ENCODE results near the gene CMIP. TPM values are rescaled to one million over a fixed set of nuclear protein-coding genes. Genes with fewer than 3 reads are reported as not detected.
A peak's percentile ranks its signal among the peaks of the same experiment; 100 is the strongest.

Gene CMIP
- total RNA-seq, 4 donors from 2014 or later = 44.6 to 152 (median 76.5) TPM

GRCh38 chr16:81536648-81537047, 92.0 kb downstream of the CMIP start:
- H3K4me3 ChIP-seq = no peak overlapping the region

GRCh38 chr16:81537721-81538561, 93.3 kb downstream of the CMIP start:
- no peaks in the 10 kb centered on the region for H3K36me3 ChIP-seq
- H3K4me1 ChIP-seq = peaks cover 0 to 35% (median 0%) of the 10 kb centered on the region in 4 donors
- no peak for DNase-seq
- H3K27me3 ChIP-seq = no peaks in the 10 kb centered on the region
- H3K4me3 ChIP-seq = no peak overlapping the region
- TF ChIP-seq CTCF (IDR thresholded peaks at IDR 0.05) = no peak
- TF ChIP-seq POLR2A (IDR thresholded peaks at IDR 0.05) = no peak
- H3K9me3 ChIP-seq = no peaks in the 10 kb centered on the region
- H3K27ac ChIP-seq = no peak overlapping the region

More at GRCh38 chr16:81536648-81537047, 92.0 kb downstream of the CMIP start:
- Histone ChIP-seq H3K9me3 (no peaks in the 10 kb centered on the region), H3K27me3 (no peaks in the 10 kb centered on the region), H3K36me3 (no peaks in the 10 kb centered on the region), H3K27ac (no peak overlapping the region), H3K4me1 (peaks cover 0 to 42% (median 3%) of the 10 kb centered on the region in 4 donors)
- TF ChIP-seq CTCF (IDR thresholded peaks at IDR 0.05) (no peak), POLR2A (IDR thresholded peaks at IDR 0.05) (no peak)
- no peak for DNase-seq

DNA sequence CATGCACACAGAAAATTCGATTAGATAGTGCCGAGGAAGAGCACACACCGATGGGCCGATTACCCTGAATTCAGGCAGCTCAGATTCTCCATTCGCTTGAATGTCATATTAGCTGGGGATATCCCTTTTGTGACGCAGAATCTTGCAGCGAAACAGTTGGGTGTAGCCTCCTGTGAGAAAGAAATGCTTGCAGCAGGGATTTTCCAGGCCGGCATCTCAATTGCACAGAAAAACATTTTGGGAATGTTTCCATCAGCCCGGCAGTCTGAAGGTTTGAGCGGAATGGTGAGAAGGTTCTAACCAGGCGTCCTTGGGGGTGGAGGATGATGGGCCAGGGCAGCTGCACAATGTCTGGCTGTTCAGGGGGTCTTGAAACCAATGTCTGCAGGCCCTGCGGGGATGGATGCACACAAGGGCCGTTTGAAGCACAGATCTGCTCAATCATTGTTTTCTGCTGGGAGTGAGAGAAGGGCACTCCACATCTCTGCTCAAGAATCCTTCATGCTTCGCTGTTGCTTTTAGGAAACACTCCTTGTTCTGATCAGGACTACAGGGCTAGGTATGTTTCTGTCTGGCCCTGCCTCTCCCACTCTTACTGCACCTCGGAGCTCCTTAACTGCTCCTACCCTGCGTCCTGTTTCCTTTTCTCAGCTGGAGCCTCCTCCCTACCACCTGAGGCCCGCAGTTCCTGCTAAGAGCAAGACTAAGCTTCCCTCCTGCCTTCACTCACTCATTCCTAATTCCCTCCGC, 94.6 kb downstream of the CMIP start:
- H3K4me3 ChIP-seq = no peak overlapping the region
- no peaks in the 10 kb centered on the region for H3K9me3 ChIP-seq
- no peak for TF ChIP-seq CTCF (IDR thresholded peaks at IDR 0.05)
- no peak for TF ChIP-seq POLR2A (IDR thresholded peaks at IDR 0.05)
- no peak overlapping the region for H3K27ac ChIP-seq
- no peaks in the 10 kb centered on the region for H3K36me3 ChIP-seq
- no peaks in the 10 kb centered on the region for H3K27me3 ChIP-seq
- peak in 1 of 3 donors; percentile 27 for DNase-seq
- peaks cover 0 to 33% (median 2%) of the 10 kb centered on the region in 4 donors for H3K4me1 ChIP-seq

- Histone ChIP-seq H3K27ac (no peak overlapping the region), H3K27me3 (no peaks in the 10 kb centered on the region), H3K4me1 (peaks cover 0 to 37% (median 5%) of the 10 kb centered on the region in 4 donors), H3K36me3 (no peaks in the 10 kb centered on the region), H3K4me3 (no peak overlapping the region), H3K9me3 (no peaks in the 10 kb centered on the region)
- DNase-seq = no peak
- TF ChIP-seq POLR2A (IDR thresholded peaks at IDR 0.05) = no peak
- TF ChIP-seq CTCF (IDR thresholded peaks at IDR 0.05) = no peak
These were observed 95.3 kb downstream of the CMIP start for GRCh38 chr16:81539759-81540472.

DNA sequence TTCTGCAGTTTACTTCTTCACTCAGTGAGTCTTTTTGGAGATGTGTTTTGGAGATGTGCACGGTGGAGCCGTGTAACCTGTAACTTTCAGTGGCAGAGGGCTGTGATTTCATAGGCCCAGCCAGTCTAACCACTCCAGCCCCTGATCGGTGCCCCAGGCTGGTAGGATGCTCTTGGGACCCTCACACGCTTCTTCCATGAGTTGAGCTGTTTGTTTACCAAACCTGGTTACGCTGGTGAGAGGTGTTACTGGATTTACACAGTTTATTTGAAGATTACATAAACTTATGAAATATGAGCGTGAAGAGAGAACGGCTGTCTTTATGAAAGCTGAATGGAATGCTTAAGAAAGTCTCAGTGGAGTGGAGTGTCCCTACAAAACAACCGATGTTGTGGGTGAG, 96.7 kb downstream of the CMIP start:
- H3K9me3 ChIP-seq = no peaks in the 10 kb centered on the region
- H3K4me1 ChIP-seq = peaks cover 0 to 42% (median 5%) of the 10 kb centered on the region in 4 donors
- no peak for DNase-seq
- H3K36me3 ChIP-seq = no peaks in the 10 kb centered on the region
- H3K4me3 ChIP-seq = no peak overlapping the region
- H3K27me3 ChIP-seq = no peaks in the 10 kb centered on the region
- no peak overlapping the region for H3K27ac ChIP-seq
- TF ChIP-seq POLR2A (IDR thresholded peaks at IDR 0.05) (no peak), CTCF (IDR thresholded peaks at IDR 0.05) (no peak)

Measured in Peyer's patch (tissue), 4 donors.